HG02870 (cell line): ENCODE measurements around the gene SLC46A3.
"Not testable (repeated sequence)": the region's sequence is repeated elsewhere in the genome, so short reads cannot be mapped to it uniquely, and the experiment has no call there.

Experiments
- ATAC-seq: cut with Tn5 transposase; IDR thresholded peaks from one replicate; pipeline ENCODE4 v1.9.1; 2021; ENCODE audit warnings: mild to moderate bottlenecking, moderate library complexity; ENCODE audit not compliant: unreplicated experiment

The SLC46A3 gene

GRCh38 chr13:28685114-28685513 lies 33.7 kb downstream of the SLC46A3 start:
- ATAC-seq, result no peak

- no peak for ATAC-seq
Measured at GRCh38 chr13:28684257-28684656, 34.5 kb downstream of the SLC46A3 start.

GRCh38 chr13:28683169-28683568 lies 35.6 kb downstream of the SLC46A3 start:
- ATAC-seq, result not testable (repeated sequence)

- no peak for ATAC-seq
Measured at GRCh38 chr13:28680541-28680940, 38.2 kb downstream of the SLC46A3 start.

GRCh38 chr13:28679628-28680027 lies 39.1 kb downstream of the SLC46A3 start:
- no peak for ATAC-seq

- no peak for ATAC-seq
Measured at GRCh38 chr13:28678809-28679208, 40.0 kb downstream of the SLC46A3 start.

- ATAC-seq, result no peak
Measured at GRCh38 chr13:28671126-28671792, 47.5 kb downstream of the SLC46A3 start.

- ATAC-seq, result no peak
Measured at GRCh38 chr13:28666897-28667488, 51.8 kb downstream of the SLC46A3 start.

- ATAC-seq, result no peak
Measured at GRCh38 chr13:28659621-28659970, 59.2 kb downstream of the SLC46A3 start.

- ATAC-seq, result peak; percentile 84
Measured at GRCh38 chr13:28658796-28659620, 59.8 kb downstream of the SLC46A3 start, which contains the start of gene POMP. Gene POMP, plus strand, starts transcription at chr13:28659130. Its CDS starts 55 bp downstream, at chr13:28659185.

- ATAC-seq, result no peak
Measured at GRCh38 chr13:28658539-28658795, 60.3 kb downstream of the SLC46A3 start.

GRCh38 chr13:28657784-28658538 lies 60.8 kb downstream of the SLC46A3 start:
- no peak for ATAC-seq

GRCh38 chr13:28655561-28655960 lies 63.2 kb downstream of the SLC46A3 start:
- no peak for ATAC-seq

- ATAC-seq, result no peak
Measured at GRCh38 chr13:28654276-28654675, 64.5 kb downstream of the SLC46A3 start.

- no peak for ATAC-seq
Measured at GRCh38 chr13:28653111-28653510, 65.7 kb downstream of the SLC46A3 start.

GRCh38 chr13:28651810-28652401 lies 66.9 kb downstream of the SLC46A3 start:
- no peak for ATAC-seq

- ATAC-seq, result peak; percentile 76
Measured at GRCh38 chr13:28650284-28650683, 68.5 kb downstream of the SLC46A3 start.
